ENCODE measurements around the gene SRGAP2. TPM values are rescaled to one million over a fixed set of nuclear protein-coding genes. Genes with fewer than 3 reads are reported as not detected.
"Not testable (repeated sequence)": the region's sequence is repeated elsewhere in the genome, so short reads cannot be mapped to it uniquely, and the experiment has no call there.

SRGAP2 gene
- total RNA-seq, 1 experiment from 2014 or later = 25.1 TPM

DNA sequence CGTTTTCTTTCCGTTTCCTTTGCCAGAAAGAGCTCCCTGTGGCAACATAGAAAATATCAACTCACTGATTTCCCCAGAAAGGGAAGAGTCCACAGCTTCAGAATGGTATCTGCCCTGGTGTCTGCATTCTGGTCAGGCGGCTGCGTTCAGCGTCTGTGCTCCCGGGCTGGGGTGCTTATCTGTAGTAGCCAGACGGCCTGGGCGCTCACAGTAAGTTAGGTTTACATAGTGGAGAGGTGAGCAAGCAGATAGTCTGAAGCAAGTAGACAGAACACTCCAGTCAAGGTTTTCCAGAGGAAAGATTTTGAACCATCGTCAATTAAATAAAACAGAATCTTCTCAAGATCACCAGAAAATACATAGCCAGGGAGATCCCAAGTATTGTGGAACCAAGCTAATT is 28.6 kb downstream of the SRGAP2 start:
- H3K36me3 ChIP-seq, H3K9me3 ChIP-seq, DNase-seq, H3K27me3 ChIP-seq, H3K4me3 ChIP-seq: not testable (repeated sequence)

DNA sequence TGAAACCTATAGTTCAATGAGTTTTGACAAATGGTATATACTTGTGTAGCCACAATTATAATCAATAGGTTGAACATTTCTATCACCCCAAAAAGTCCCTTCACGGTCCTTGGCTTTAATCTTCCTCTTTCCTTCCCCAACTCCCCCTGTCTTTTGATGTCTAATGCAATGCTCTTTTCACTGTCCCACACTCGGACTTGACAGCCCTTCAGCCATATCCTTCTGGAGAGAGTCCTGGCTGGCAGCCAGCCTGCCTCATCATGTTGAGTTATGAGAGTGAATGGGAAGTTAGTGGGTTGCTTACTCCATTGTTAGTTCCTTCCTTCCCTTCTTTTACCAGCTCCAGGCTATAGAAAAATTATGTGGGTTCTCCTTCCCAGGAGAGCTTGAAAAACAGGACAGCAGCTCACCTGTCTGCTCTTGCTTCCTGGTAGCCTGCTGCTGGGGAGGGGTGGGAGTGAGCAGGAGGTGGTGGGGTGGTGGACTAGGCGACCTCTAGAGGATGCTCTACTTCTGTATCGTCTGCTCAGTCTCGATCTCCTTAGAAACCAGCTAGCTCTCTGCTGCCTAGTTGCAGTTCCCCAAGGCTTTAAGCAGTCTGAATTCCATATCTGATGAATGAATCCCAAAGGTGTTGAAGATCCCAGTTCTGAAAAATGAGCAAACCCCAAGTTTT is 29.8 kb downstream of the SRGAP2 start:
- not testable (repeated sequence) for H3K36me3 ChIP-seq, H3K27me3 ChIP-seq, H3K4me3 ChIP-seq, H3K9me3 ChIP-seq, DNase-seq

DNA sequence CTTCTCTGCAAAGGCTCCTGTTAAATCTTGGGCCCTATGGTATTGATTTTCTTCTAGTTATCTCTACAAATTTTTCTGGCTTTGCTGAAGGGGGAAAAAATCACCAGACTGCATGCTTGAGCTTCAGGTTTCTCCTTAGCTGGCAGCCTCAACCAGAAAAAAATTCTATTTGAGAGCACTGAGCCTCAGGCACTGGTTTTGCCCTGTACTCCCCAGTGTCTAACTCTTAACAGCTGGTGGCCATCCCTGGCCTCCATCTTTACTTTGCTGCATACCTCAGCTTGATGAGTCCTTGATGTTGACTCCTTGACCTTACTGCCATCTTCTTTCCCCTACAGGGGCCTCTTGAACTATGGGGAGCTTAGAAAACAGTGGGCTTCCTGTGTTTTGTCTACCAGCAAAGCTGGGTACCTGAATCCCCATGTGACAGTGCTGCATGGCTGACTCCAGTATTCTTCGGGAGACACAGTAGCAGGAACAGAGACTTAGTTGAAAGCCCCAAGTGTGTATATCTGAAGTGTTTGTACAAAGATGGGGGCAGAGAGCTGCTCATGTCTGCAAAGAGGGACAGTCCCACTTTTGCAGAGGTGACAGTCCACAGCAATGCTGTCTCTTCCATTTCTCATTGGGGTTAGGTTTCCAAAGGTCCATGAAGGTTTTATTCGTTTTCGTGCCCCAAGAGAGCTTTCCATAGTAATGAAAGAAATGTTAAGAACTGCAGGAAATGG is 31.0 kb downstream of the SRGAP2 start:
- H3K27me3 ChIP-seq, DNase-seq, H3K9me3 ChIP-seq, H3K36me3 ChIP-seq, H3K4me3 ChIP-seq: not testable (repeated sequence)

DNA sequence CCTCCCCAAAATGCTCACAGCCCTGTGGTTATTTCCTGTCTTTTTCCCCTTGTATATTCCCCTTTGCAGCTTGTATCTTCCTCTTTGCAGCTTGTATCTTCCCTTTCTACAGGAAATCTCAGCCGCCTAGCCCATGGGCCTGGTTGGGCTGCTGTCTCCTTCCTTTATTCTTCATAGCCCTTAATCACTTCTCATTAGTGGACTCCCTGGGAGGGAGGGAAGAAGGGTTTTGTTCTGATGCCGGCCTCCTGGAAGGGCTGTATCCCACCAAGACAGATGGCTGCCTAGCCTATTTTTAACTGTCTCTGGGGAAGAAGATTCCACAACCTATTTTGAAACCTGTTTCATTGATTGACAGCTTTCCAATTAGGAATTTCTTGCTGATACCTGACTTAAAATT is 31.8 kb downstream of the SRGAP2 start:
- H3K27me3 ChIP-seq, H3K4me3 ChIP-seq, H3K9me3 ChIP-seq, H3K36me3 ChIP-seq, DNase-seq: not testable (repeated sequence)

DNA sequence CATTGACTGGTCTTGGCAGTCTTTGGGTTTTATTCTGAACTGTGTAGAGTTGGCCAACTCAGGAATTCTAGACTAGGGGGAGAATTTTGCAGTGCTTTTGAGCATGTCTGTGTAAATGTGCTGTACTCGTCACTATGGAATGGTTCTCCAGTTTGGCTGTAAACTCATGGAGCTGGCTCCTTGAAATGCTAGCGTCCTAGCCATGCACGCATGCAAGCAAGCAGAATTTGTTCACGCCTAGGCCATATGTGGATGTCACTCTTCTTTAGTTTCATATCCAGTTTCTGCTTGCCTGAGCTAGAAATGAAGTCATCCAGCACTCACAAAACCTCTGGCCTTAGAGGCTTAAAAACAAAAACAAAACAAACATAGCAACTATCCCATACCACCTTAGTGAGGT is 36.9 kb downstream of the SRGAP2 start:
- not testable (repeated sequence) for H3K9me3 ChIP-seq, H3K4me3 ChIP-seq, H3K36me3 ChIP-seq, H3K27me3 ChIP-seq, DNase-seq

DNA sequence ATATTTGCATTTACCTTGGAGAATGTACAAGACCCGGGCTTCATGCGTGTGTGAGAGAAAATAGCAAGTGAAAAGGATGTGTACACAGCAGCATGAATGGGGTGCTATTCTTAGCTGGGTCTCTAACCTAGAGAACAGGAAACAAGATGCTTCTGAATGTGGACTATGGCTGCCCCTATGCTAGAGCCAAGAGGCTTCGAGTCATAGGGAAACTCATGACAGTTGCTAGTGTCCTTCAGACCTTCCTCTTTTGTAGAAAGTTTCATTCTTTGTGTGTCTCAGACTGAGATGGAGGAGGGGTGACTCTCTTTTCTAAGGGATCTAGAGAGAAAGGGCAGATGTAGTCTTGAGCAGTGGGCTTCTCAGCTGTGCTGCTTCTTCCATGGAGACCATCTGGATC is 40.0 kb downstream of the SRGAP2 start:
- DNase-seq, H3K4me3 ChIP-seq, H3K27me3 ChIP-seq, H3K36me3 ChIP-seq, H3K9me3 ChIP-seq: not testable (repeated sequence)

DNA sequence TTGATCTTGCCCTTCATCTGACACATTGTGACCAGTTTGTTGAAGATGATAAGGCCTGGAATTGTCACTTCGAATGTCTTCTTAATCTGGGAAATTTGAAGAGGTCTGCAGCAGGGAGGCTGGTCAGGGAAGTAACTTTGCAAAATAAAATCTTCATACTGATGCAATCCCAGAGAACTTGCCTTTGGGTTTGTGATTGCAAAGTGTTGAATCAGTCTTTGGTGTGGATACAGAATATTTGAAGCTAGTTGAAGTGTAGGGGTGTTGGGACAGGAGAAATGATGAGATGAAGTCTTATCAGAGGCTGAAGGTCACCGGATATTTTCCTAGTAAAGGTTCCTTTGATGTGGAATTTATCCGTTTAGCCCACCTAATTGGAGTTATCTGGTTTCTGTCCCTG is 42.1 kb downstream of the SRGAP2 start:
- not testable (repeated sequence) for DNase-seq, H3K9me3 ChIP-seq, H3K36me3 ChIP-seq, H3K4me3 ChIP-seq, H3K27me3 ChIP-seq

DNA sequence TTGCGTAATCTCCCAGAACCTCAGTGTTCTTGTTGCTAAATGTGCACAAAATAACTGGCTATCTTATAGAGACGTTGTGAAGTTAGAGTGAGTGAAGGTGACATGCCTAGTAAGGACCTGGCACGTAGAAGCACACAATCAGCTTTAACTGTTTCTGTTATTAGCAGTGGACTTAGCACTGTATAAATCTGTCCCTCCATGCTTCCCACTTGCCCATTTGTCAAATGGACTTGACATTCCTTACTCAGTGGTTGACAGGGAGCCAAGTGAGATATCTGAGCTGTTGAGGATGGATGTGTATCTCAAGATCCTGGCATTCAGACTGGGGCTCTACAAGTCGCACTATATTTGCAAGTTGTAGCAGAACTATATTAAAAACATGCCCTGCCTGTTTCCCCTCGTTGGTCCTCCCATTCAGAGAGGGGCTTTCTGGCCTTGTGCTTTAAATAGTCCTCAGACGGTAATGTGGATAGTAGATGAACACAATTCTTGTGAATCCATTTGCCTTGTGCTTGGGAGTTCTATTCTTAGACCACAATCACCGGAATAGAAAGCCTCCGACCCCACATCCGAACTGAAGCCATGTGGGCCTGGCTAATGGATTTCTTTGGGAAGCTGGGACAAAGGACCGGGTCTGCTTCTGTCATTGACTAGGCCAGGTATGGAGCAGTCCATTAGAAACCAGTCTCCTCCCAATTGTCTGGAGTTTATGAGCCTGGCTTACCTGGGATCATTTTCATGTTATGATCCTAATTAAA is 43.0 kb downstream of the SRGAP2 start:
- not testable (repeated sequence) for H3K36me3 ChIP-seq, H3K27me3 ChIP-seq, H3K4me3 ChIP-seq, H3K9me3 ChIP-seq, DNase-seq

DNA sequence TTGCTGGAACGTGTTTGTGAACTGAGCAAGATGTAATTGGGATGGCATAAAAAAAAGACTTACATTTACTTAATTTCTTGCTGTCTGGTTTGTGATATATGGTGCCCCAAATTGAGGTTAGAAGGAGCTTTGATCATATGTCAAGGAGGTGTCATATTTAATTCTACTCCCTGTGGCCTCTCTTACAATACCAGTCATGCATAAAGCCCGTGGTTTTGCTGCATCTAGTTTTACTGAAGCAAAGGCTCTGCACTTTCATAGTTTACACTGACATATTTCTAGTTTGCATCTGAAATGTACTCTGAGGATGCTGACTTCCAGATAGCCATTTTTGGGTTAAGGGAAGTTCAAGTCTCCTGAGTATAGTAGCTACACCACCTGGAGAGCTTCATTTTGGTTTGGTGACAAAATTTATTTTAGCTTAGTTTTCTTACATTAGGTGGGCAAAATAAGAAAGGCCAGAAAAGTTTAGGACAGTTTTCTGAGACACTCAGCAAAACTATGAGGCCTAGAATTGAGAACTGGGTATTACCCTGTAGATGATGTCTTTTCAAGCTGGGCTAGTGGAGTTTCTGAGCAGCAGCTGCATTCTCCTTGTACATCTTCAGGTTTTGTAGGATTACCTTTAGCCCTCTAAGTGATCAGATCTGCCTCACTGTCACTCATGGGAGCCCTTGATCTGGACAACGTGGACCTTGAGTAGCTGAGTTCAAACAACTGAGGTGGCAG is 47.8 kb downstream of the SRGAP2 start:
- not testable (repeated sequence) for H3K9me3 ChIP-seq, DNase-seq, H3K4me3 ChIP-seq, H3K36me3 ChIP-seq, H3K27me3 ChIP-seq

DNA sequence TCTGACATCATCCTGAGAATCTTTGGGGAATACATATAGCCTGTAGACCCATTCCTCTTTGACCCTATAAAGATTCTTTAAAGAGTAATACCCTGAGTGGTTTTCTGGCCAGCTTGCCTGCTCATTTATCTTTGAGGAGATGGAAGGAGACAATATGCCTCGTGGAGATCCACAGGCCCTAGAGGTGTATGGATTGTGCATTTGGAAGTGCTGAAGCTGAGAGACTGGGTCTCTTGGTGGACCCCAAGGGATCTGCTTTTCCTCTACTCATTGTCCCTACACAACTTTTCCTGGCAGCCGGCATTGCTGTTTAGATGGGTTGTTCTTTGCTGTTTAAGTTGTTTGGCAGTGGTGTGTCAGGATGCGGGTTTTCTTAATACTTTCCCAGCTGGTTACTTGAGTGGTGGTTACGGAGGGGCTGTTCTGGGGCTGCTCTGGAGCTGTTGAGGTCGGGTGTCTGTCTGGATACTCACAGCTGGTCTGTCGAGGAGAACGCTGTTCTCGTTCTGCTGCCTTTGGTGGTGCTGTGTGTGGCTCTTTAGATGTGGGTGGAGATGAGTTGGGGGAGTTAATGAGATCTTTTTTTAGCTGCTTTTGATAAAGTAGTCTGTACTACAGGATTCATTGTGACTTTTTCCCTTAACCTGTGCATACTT is 49.5 kb downstream of the SRGAP2 start:
- H3K27me3 ChIP-seq, H3K9me3 ChIP-seq, H3K36me3 ChIP-seq, H3K4me3 ChIP-seq: not testable (repeated sequence)
- peak; percentile 38 for DNase-seq

Other genes with a start within 250 kb of the SRGAP2 start
- 17.5 and 25.7 TPM in 2 replicates for gene RAB7B, start 200.1 kb upstream of the SRGAP2 start, total RNA-seq (2014; rRNA removed; shearing (Covaris generic); ENCODE audit: low replicate concordance)
- not detected in 2 replicates for gene CTSE, start 179.6 kb upstream of the SRGAP2 start, total RNA-seq (2014; rRNA removed; shearing (Covaris generic); ENCODE audit: low replicate concordance)
- gene RHEX, start 150.4 kb upstream of the SRGAP2 start, total RNA-seq (2014; rRNA removed; shearing (Covaris generic); ENCODE audit: low replicate concordance) = not detected in 2 replicates
- gene AVPR1B, start 86.2 kb upstream of the SRGAP2 start, total RNA-seq (2014; rRNA removed; shearing (Covaris generic); ENCODE audit: low replicate concordance) = not detected in 2 replicates
- gene FAM72A, start 702 bp upstream of the SRGAP2 start, total RNA-seq (2014; rRNA removed; shearing (Covaris generic); ENCODE audit: low replicate concordance) = 1.3 and 5.6 TPM in 2 replicates

Measured in MG63 (cell line).